Activated T-helper 17 cell treated with anti-CD3 and anti-CD28 coated beads, Interleukin-2, amount 50 U/mL, for 72 hours (primary cell): ENCODE data around the gene INO80. TPM values are rescaled to one million over a fixed set of nuclear protein-coding genes. Genes with fewer than 3 reads are reported as not detected.
"Not testable (repeated sequence)": the region's sequence is repeated elsewhere in the genome, so short reads cannot be mapped to it uniquely, and the experiment has no call there.

Source experiments
- ATAC-seq: fragments of 150-1000 bp; cut with Tn5 transposase; replicated peaks from 2 replicates; pipeline ENCODE4 v1.10.0; 2021; ENCODE audit warnings: mild to moderate bottlenecking, moderate library complexity
- H3K27ac Mint-ChIP-seq: one replicate; pipeline ENCODE4 v1.8.0; 2022; ENCODE audit warnings: mixed read lengths
- H3K27me3 Mint-ChIP-seq: one replicate; pipeline ENCODE4 v1.8.0; 2022; ENCODE audit warnings: mixed read lengths
- H3K36me3 Mint-ChIP-seq: one replicate; pipeline ENCODE4 v1.8.0; 2022; ENCODE audit warnings: low read depth, mild to moderate bottlenecking, mixed read lengths
- H3K4me1 Mint-ChIP-seq: one replicate; pipeline ENCODE4 v1.8.0; 2022; ENCODE audit warnings: mixed read lengths
- H3K4me3 Mint-ChIP-seq: one replicate; pipeline ENCODE4 v1.8.0; 2022; ENCODE audit warnings: mild to moderate bottlenecking, mixed read lengths
- H3K9me3 Mint-ChIP-seq: one replicate; pipeline ENCODE4 v1.8.0; 2022; ENCODE audit warnings: mixed read lengths
- total RNA-seq, 2 donors: library from RNA; stranded (reverse); gene quantifications; one replicate each; pipeline ENCODE4 v1.2.3, GENCODE V29; 2022

INO80 gene
- total RNA-seq, 2 donors from 2014 or later, result 22.8 to 25.9 TPM

- Mint-ChIP-seq H3K27ac (no peak overlapping the region), H3K4me3 (no peak overlapping the region), H3K27me3 (peaks cover 4% of the 10 kb centered on the region), H3K4me1 (no peaks in the 10 kb centered on the region), H3K9me3 (no peaks in the 10 kb centered on the region), H3K36me3 (no peaks in the 10 kb centered on the region)
- no peak for ATAC-seq
These were observed 152.9 kb downstream of the INO80 start for GRCh38 chr15:40963201-40963600.

GRCh38 chr15:40962317-40962716 lies 153.8 kb downstream of the INO80 start:
- not testable (repeated sequence) for H3K4me3 Mint-ChIP-seq, H3K27ac Mint-ChIP-seq, H3K4me1 Mint-ChIP-seq, ATAC-seq, H3K9me3 Mint-ChIP-seq, H3K27me3 Mint-ChIP-seq, H3K36me3 Mint-ChIP-seq

- not testable (repeated sequence) for H3K27me3 Mint-ChIP-seq, H3K4me1 Mint-ChIP-seq, H3K27ac Mint-ChIP-seq, H3K9me3 Mint-ChIP-seq, ATAC-seq, H3K36me3 Mint-ChIP-seq, H3K4me3 Mint-ChIP-seq
These were observed 154.3 kb downstream of the INO80 start for GRCh38 chr15:40961740-40962139.

GRCh38 chr15:40960925-40961324 lies 155.2 kb downstream of the INO80 start:
- no peaks in the 10 kb centered on the region for H3K9me3 Mint-ChIP-seq
- peaks cover 4% of the 10 kb centered on the region for H3K27me3 Mint-ChIP-seq
- ATAC-seq, result no peak
- H3K4me1 Mint-ChIP-seq, result peaks cover 7% of the 10 kb centered on the region
- H3K27ac Mint-ChIP-seq, result no peak overlapping the region
- no peak overlapping the region for H3K4me3 Mint-ChIP-seq
- peaks cover 7% of the 10 kb centered on the region for H3K36me3 Mint-ChIP-seq

GRCh38 chr15:40960151-40960885 lies 155.8 kb downstream of the INO80 start:
- Mint-ChIP-seq H3K27ac (peak overlapping the region; percentile 73), H3K4me1 (peaks cover 9% of the 10 kb centered on the region)
- ATAC-seq, result no peak

GRCh38 chr15:40959331-40960141 lies 156.5 kb downstream of the INO80 start:
- Mint-ChIP-seq H3K36me3 (peaks cover 18% of the 10 kb centered on the region), H3K4me1 (peaks cover 9% of the 10 kb centered on the region), H3K27me3 (peaks cover 3% of the 10 kb centered on the region), H3K9me3 (no peaks in the 10 kb centered on the region), H3K4me3 (no peak overlapping the region), H3K27ac (peak overlapping the region; percentile 73)
- no peak for ATAC-seq

More at GRCh38 chr15:40960151-40960885, 155.8 kb downstream of the INO80 start:
- H3K9me3 Mint-ChIP-seq, result no peaks in the 10 kb centered on the region
- peaks cover 4% of the 10 kb centered on the region for H3K27me3 Mint-ChIP-seq
- no peak overlapping the region for H3K4me3 Mint-ChIP-seq
- H3K36me3 Mint-ChIP-seq, result peaks cover 12% of the 10 kb centered on the region

- H3K27me3 Mint-ChIP-seq, result no peaks in the 10 kb centered on the region
- H3K4me3 Mint-ChIP-seq, result no peak overlapping the region
- peaks cover 9% of the 10 kb centered on the region for H3K4me1 Mint-ChIP-seq
- H3K36me3 Mint-ChIP-seq, result peaks cover 23% of the 10 kb centered on the region
- peak overlapping the region; percentile 3 for H3K27ac Mint-ChIP-seq
- no peak for ATAC-seq
- no peaks in the 10 kb centered on the region for H3K9me3 Mint-ChIP-seq
These were observed 157.4 kb downstream of the INO80 start for GRCh38 chr15:40958723-40959122.

- no peak for ATAC-seq
- Mint-ChIP-seq H3K36me3 (peaks cover 23% of the 10 kb centered on the region), H3K27me3 (no peaks in the 10 kb centered on the region), H3K4me1 (peaks cover 9% of the 10 kb centered on the region), H3K9me3 (no peaks in the 10 kb centered on the region), H3K4me3 (no peak overlapping the region), H3K27ac (peak overlapping the region; percentile 13)
These were observed 157.9 kb downstream of the INO80 start for GRCh38 chr15:40958146-40958545.

- Mint-ChIP-seq H3K27me3 (no peaks in the 10 kb centered on the region), H3K9me3 (no peaks in the 10 kb centered on the region), H3K4me3 (no peak overlapping the region), H3K27ac (peak overlapping the region; percentile 13), H3K36me3 (peaks cover 23% of the 10 kb centered on the region), H3K4me1 (peaks cover 9% of the 10 kb centered on the region)
- ATAC-seq, result no peak
These were observed 158.5 kb downstream of the INO80 start for GRCh38 chr15:40957581-40958051.

GRCh38 chr15:40957041-40957555 lies 159.0 kb downstream of the INO80 start:
- Mint-ChIP-seq H3K27me3 (no peaks in the 10 kb centered on the region), H3K27ac (no peak overlapping the region), H3K9me3 (no peaks in the 10 kb centered on the region), H3K36me3 (peaks cover 23% of the 10 kb centered on the region), H3K4me1 (peaks cover 9% of the 10 kb centered on the region), H3K4me3 (no peak overlapping the region)
- no peak for ATAC-seq

- peaks cover 23% of the 10 kb centered on the region for H3K36me3 Mint-ChIP-seq
- no peaks in the 10 kb centered on the region for H3K9me3 Mint-ChIP-seq
- peak overlapping the region; percentile 56 for H3K4me3 Mint-ChIP-seq
- peaks cover 9% of the 10 kb centered on the region for H3K4me1 Mint-ChIP-seq
- H3K27me3 Mint-ChIP-seq, result no peaks in the 10 kb centered on the region
- ATAC-seq, result no peak
- peak overlapping the region; percentile 79 for H3K27ac Mint-ChIP-seq
These were observed 159.5 kb downstream of the INO80 start for GRCh38 chr15:40956541-40956982.

- H3K4me1 Mint-ChIP-seq, result peaks cover 9% of the 10 kb centered on the region
- peaks cover 23% of the 10 kb centered on the region for H3K36me3 Mint-ChIP-seq
- ATAC-seq, result no peak
- H3K4me3 Mint-ChIP-seq, result peak overlapping the region; percentile 56
- H3K27ac Mint-ChIP-seq, result peak overlapping the region; percentile 79
- no peaks in the 10 kb centered on the region for H3K9me3 Mint-ChIP-seq
- H3K27me3 Mint-ChIP-seq, result no peaks in the 10 kb centered on the region
These were observed 160.0 kb downstream of the INO80 start for GRCh38 chr15:40955930-40956540.

GRCh38 chr15:40955141-40955903 lies 160.8 kb downstream of the INO80 start:
- no peaks in the 10 kb centered on the region for H3K27me3 Mint-ChIP-seq
- H3K9me3 Mint-ChIP-seq, result no peaks in the 10 kb centered on the region
- peaks cover 9% of the 10 kb centered on the region for H3K4me1 Mint-ChIP-seq
- no peak for ATAC-seq
- no peak overlapping the region for H3K27ac Mint-ChIP-seq
- H3K4me3 Mint-ChIP-seq, result peak overlapping the region; percentile 87
- peaks cover 23% of the 10 kb centered on the region for H3K36me3 Mint-ChIP-seq
